ENCODE data around the gene SMIM7. TPM values are rescaled to one million over a fixed set of nuclear protein-coding genes. Genes with fewer than 3 reads are reported as not detected.

The SMIM7 gene
- total RNA-seq, 3 donors from 2014 or later, result 111 to 167 (median 142) TPM

- Histone ChIP-seq H3K36me3 (no peaks in the 10 kb centered on the region), H3K27ac (no peak overlapping the region)
Observed at GRCh38 chr19:16605115-16605514, 54.8 kb downstream of the SMIM7 start.

GRCh38 chr19:16604615-16605014, 55.3 kb downstream of the SMIM7 start:
- no peaks in the 10 kb centered on the region for H3K36me3 ChIP-seq
- intact Hi-C loops (cut with DNase I; ENCODE audit: low total_unique reads), result no loop called here
- no peak overlapping the region for H3K4me3 ChIP-seq
- TF ChIP-seq, protein P1, sequence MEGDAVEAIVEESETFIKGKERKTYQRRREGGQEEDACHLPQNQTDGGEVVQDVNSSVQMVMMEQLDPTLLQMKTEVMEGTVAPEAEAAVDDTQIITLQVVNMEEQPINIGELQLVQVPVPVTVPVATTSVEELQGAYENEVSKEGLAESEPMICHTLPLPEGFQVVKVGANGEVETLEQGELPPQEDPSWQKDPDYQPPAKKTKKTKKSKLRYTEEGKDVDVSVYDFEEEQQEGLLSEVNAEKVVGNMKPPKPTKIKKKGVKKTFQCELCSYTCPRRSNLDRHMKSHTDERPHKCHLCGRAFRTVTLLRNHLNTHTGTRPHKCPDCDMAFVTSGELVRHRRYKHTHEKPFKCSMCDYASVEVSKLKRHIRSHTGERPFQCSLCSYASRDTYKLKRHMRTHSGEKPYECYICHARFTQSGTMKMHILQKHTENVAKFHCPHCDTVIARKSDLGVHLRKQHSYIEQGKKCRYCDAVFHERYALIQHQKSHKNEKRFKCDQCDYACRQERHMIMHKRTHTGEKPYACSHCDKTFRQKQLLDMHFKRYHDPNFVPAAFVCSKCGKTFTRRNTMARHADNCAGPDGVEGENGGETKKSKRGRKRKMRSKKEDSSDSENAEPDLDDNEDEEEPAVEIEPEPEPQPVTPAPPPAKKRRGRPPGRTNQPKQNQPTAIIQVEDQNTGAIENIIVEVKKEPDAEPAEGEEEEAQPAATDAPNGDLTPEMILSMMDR (IDR thresholded peaks at IDR 0.05), result no peak
- no peak for TF ChIP-seq POLR2A (IDR thresholded peaks at IDR 0.05)
- TF ChIP-seq POLR2AphosphoS5 (IDR thresholded peaks at IDR 0.05), result no peak
- H3K27me3 ChIP-seq, result no peaks in the 10 kb centered on the region
- no peak for DNase-seq (ENCODE audit: low spot score in 2 of 2)
- no peak overlapping the region for H3K27ac ChIP-seq
- H3K4me1 ChIP-seq, result no peaks in the 10 kb centered on the region
- no peaks in the 10 kb centered on the region for H3K9me3 ChIP-seq

More at GRCh38 chr19:16605115-16605514, 54.8 kb downstream of the SMIM7 start:
- no peaks in the 10 kb centered on the region for H3K4me1 ChIP-seq
- TF ChIP-seq POLR2AphosphoS5 (IDR thresholded peaks at IDR 0.05), result no peak
- no peak for TF ChIP-seq POLR2A (IDR thresholded peaks at IDR 0.05)
- TF ChIP-seq, protein P1 (IDR thresholded peaks at IDR 0.05), result no peak
- no peak for DNase-seq (ENCODE audit: low spot score in 2 of 2)
- no peak overlapping the region for H3K4me3 ChIP-seq
- intact Hi-C loops (cut with DNase I; ENCODE audit: low total_unique reads), result no loop called here
- no peaks in the 10 kb centered on the region for H3K9me3 ChIP-seq
- no peaks in the 10 kb centered on the region for H3K27me3 ChIP-seq

GRCh38 chr19:16603090-16603489, 56.9 kb downstream of the SMIM7 start:
- Histone ChIP-seq H3K9me3 (no peaks in the 10 kb centered on the region), H3K4me3 (no peak overlapping the region), H3K27ac (no peak overlapping the region), H3K4me1 (no peaks in the 10 kb centered on the region), H3K36me3 (no peaks in the 10 kb centered on the region), H3K27me3 (no peaks in the 10 kb centered on the region)
- no peak for DNase-seq (ENCODE audit: low spot score in 2 of 2)
- TF ChIP-seq POLR2A (IDR thresholded peaks at IDR 0.05) (no peak), POLR2AphosphoS5 (IDR thresholded peaks at IDR 0.05) (no peak)
- TF ChIP-seq, protein P1 (IDR thresholded peaks at IDR 0.05), result no peak
- intact Hi-C loops (cut with DNase I; ENCODE audit: low total_unique reads), result no loop called here

GRCh38 chr19:16601378-16602052, 58.4 kb downstream of the SMIM7 start:
- TF ChIP-seq, protein P1 (IDR thresholded peaks at IDR 0.05), result no peak
- no peak for TF ChIP-seq POLR2A (IDR thresholded peaks at IDR 0.05)
- TF ChIP-seq POLR2AphosphoS5 (IDR thresholded peaks at IDR 0.05), result no peak
- H3K4me1 ChIP-seq, result no peaks in the 10 kb centered on the region
- H3K9me3 ChIP-seq, result no peaks in the 10 kb centered on the region
- intact Hi-C loops (cut with DNase I; ENCODE audit: low total_unique reads), result no loop called here
- no peak overlapping the region for H3K4me3 ChIP-seq
- H3K27me3 ChIP-seq, result no peaks in the 10 kb centered on the region
- DNase-seq (ENCODE audit: low spot score in 2 of 2), result no peak
- H3K27ac ChIP-seq, result no peak overlapping the region
- H3K36me3 ChIP-seq, result no peaks in the 10 kb centered on the region

- Histone ChIP-seq H3K27ac (no peak overlapping the region), H3K4me1 (no peaks in the 10 kb centered on the region)
- intact Hi-C loops (cut with DNase I; ENCODE audit: low total_unique reads), result no loop called here
Observed at GRCh38 chr19:16600824-16601223, 59.1 kb downstream of the SMIM7 start.

More at GRCh38 chr19:16600824-16601223, 59.1 kb downstream of the SMIM7 start:
- Histone ChIP-seq H3K4me3 (no peak overlapping the region), H3K9me3 (no peaks in the 10 kb centered on the region), H3K27me3 (no peaks in the 10 kb centered on the region), H3K36me3 (no peaks in the 10 kb centered on the region)
- TF ChIP-seq, protein P1 (IDR thresholded peaks at IDR 0.05), result no peak
- TF ChIP-seq POLR2AphosphoS5 (IDR thresholded peaks at IDR 0.05) (no peak), POLR2A (IDR thresholded peaks at IDR 0.05) (no peak)
- no peak for DNase-seq (ENCODE audit: low spot score in 2 of 2)
